SK-N-SH (cell line): ENCODE results near the gene MUC13. TPM values are rescaled to one million over a fixed set of nuclear protein-coding genes. Genes with fewer than 3 reads are reported as not detected.
"Not testable (repeated sequence)": the region's sequence is repeated elsewhere in the genome, so short reads cannot be mapped to it uniquely, and the experiment has no call there.

Source experiments
- CTCF ChIA-PET: fragments of 300-600, 350-600 bp; formaldehyde crosslinking; extraction: SDS; loops from one replicate; lab custom pipeline; 2021; lab: Yijun Ruan, JAX
- POLR2A ChIA-PET: fragments of 350-600 bp; sonication (Branson Sonifier 250); formaldehyde crosslinking; extraction: SDS; loops from one replicate; lab custom pipeline; 2020; ENCODE audit warnings: antibody characterized with exemption, inconsistent platforms; lab: Yijun Ruan, JAX
- DNase-seq: peaks from one replicate; pipeline ENCODE4 v3.0.0; 2012
- H2AFZ ChIP-seq: fragments of 200-600 bp; sonication (generic); 2 replicates; pipeline ENCODE4 v1.8.1; 2016; ENCODE audit warnings: antibody characterized with exemption, mild to moderate bottlenecking, low read depth
- H3F3A ChIP-seq: fragments of 200-600 bp; sonication (generic); replicated peaks from 2 replicates; pipeline ENCODE3; 2016; ENCODE audit warnings: antibody characterized with exemption, mild to moderate bottlenecking; ENCODE audit not compliant: insufficient read depth
- H3K27ac ChIP-seq, 2 experiments: fragments of 200-500 bp in 1 of 2; fragments of 200-600 bp in 1 of 2; sonication (Bioruptor generic) in 1 of 2; sonication (generic), shearing (Covaris generic) in 1 of 2; 2 replicates each; pipeline versions ENCODE4 v1.5.1 to v1.6.1; 2014 to 2016; ENCODE audit warnings: low read depth in 2 of 2, inconsistent platforms in 1 of 2, low read length in 1 of 2, mild to moderate bottlenecking in 1 of 2, mixed read lengths in 1 of 2
- H3K27me3 ChIP-seq: fragments of 200-600 bp; sonication (generic), shearing (Covaris generic); 2 replicates; pipeline ENCODE4 v1.6.1; 2016; ENCODE audit warnings: mixed run types; ENCODE audit not compliant: insufficient read depth
- H3K36me3 ChIP-seq, 2 experiments: fragments of 200-500 bp in 1 of 2; fragments of 200-600 bp in 1 of 2; sonication (Bioruptor generic) in 1 of 2; sonication (generic) in 1 of 2; replicated peaks in 1 of 2; 2 replicates each; pipeline versions ENCODE3 to v1.5.1; 2014 to 2016; ENCODE audit warnings: low read length in 1 of 2, mild to moderate bottlenecking in 1 of 2; ENCODE audit not compliant: insufficient read depth in 2 of 2, control insufficient read depth in 1 of 2
- H3K4me1 ChIP-seq, 2 experiments: fragments of 200-500 bp in 1 of 2; fragments of 200-600 bp in 1 of 2; sonication (Bioruptor generic) in 1 of 2; sonication (generic), shearing (Covaris generic) in 1 of 2; 2 replicates each; pipeline versions ENCODE4 v1.5.1 to v1.6.1; 2014 to 2016; ENCODE audit warnings: low read depth in 1 of 2, low read length in 1 of 2, mixed run types in 1 of 2; ENCODE audit not compliant: insufficient read depth in 2 of 2, control insufficient read depth in 1 of 2
- H3K4me2 ChIP-seq: fragments of 200-600 bp; sonication (generic), shearing (Covaris generic); 2 replicates; pipeline ENCODE4 v1.6.1; 2017; ENCODE audit warnings: mixed run types
- H3K4me3 ChIP-seq, 2 experiments: fragments of 200-500 bp in 1 of 2; fragments of 200-600 bp in 1 of 2; sonication (Bioruptor generic) in 1 of 2; sonication (generic), shearing (Covaris generic) in 1 of 2; 2 replicates each; pipeline versions ENCODE4 v1.5.1 to v1.8.1; 2014 to 2016; ENCODE audit warnings: low read depth in 2 of 2, inconsistent platforms in 1 of 2, low read length in 1 of 2, mild to moderate bottlenecking in 1 of 2, mixed read lengths in 1 of 2, moderate library complexity in 1 of 2
- H3K79me2 ChIP-seq: fragments of 200-600 bp; sonication (generic); 2 replicates; pipeline ENCODE4 v1.8.1; 2017; ENCODE audit warnings: mild to moderate bottlenecking; ENCODE audit not compliant: insufficient read depth
- H3K9ac ChIP-seq: fragments of 200-600 bp; sonication (generic); 2 replicates; pipeline ENCODE4 v1.6.1; 2017; ENCODE audit warnings: mixed run types
- H3K9me2 ChIP-seq: fragments of 200-600 bp; sonication (generic); 2 replicates; pipeline ENCODE4 v1.6.1; 2017; ENCODE audit warnings: mixed run types
- H3K9me3 ChIP-seq: fragments of 200-600 bp; sonication (generic); 2 replicates; pipeline ENCODE4 v1.6.1; 2017; ENCODE audit warnings: mixed run types, mild to moderate bottlenecking, moderate library complexity
- H4K20me1 ChIP-seq: fragments of 200-600 bp; sonication (generic); 2 replicates; pipeline ENCODE4 v1.6.1; 2017; ENCODE audit warnings: mild to moderate bottlenecking, mixed run types; ENCODE audit not compliant: insufficient read depth
- CHD2 ChIP-seq: fragments of 150-350 bp; IDR thresholded peaks from 2 replicates; pipeline ENCODE4 v1.6.1; 2018; ENCODE audit warnings: low read length; ENCODE audit not compliant: partially characterized antibody
- ELF1 ChIP-seq: IDR thresholded peaks from 2 replicates; pipeline ENCODE4 v1.4.0; 2012
- FOXJ3 ChIP-seq: sonication (generic); formaldehyde crosslinking; IDR thresholded peaks from 2 replicates; pipeline ENCODE4 v1.5.1; 2020; ENCODE audit warnings: mild to moderate bottlenecking, missing genetic modification reagents
- FOXM1 ChIP-seq: IDR thresholded peaks from 2 replicates; pipeline ENCODE4 v1.4.0; 2012; ENCODE audit warnings: low read depth, mild to moderate bottlenecking
- JUND ChIP-seq: IDR thresholded peaks from 2 replicates; pipeline ENCODE4 v1.4.0; 2012
- MAX ChIP-seq: IDR thresholded peaks from 2 replicates; pipeline ENCODE4 v1.4.0; 2012; ENCODE audit warnings: low read depth
- MEF2A ChIP-seq: IDR thresholded peaks from 2 replicates; pipeline ENCODE4 v1.4.0; 2012; ENCODE audit warnings: low read depth, borderline replicate concordance
- NRF1 ChIP-seq: IDR thresholded peaks from 2 replicates; pipeline ENCODE4 v1.6.1; 2012; ENCODE audit warnings: low read depth, mild to moderate bottlenecking, low read length
- RFX5 ChIP-seq: IDR thresholded peaks from 2 replicates; pipeline ENCODE4 v1.6.1; 2012; ENCODE audit warnings: mild to moderate bottlenecking, improper control_type of control experiment, low read length
- RXRA ChIP-seq: IDR thresholded peaks from 2 replicates; pipeline ENCODE4 v1.4.0; 2012; ENCODE audit warnings: low read depth, mild to moderate bottlenecking, borderline replicate concordance
- SMC3 ChIP-seq: IDR thresholded peaks from 2 replicates; pipeline ENCODE4 v1.6.1; 2012; ENCODE audit warnings: low read depth, low read length, improper control_type of control experiment
- TEAD4 ChIP-seq: IDR thresholded peaks from 2 replicates; pipeline ENCODE4 v1.4.0; 2012; ENCODE audit warnings: mild to moderate bottlenecking, borderline replicate concordance; ENCODE audit not compliant: insufficient read depth
- ZBTB33 ChIP-seq: IDR thresholded peaks from 2 replicates; pipeline ENCODE4 v1.4.0; 2012; ENCODE audit warnings: low read depth, borderline replicate concordance
- WGBS: methylation state at CpG from one replicate; pipeline ENCODE4 v1.1.6; 2017; ENCODE audit warnings: low lambda C conversion rate; 5-methylcytosine and 5-hydroxymethylcytosine counted together
- polyA plus RNA-seq, 3 experiments: library from polyadenylated mRNA; depleted of rRNA; stranded (reverse); fragments of >200 nt; gene quantifications; 2 replicates each; pipeline ENCODE4 v1.2.3, GENCODE V29; 2012
- TF ChIP-seq, protein P1 (sequence below): IDR thresholded peaks from 2 replicates; pipeline ENCODE4 v1.4.0; 2012; ENCODE audit warnings: low read depth, borderline replicate concordance
- TF ChIP-seq, protein P2 (sequence below): IDR thresholded peaks from 2 replicates; pipeline ENCODE4 v1.6.1; 2012; ENCODE audit warnings: mild to moderate bottlenecking, low read depth, low read length, moderate library complexity
- TF ChIP-seq, protein P3 (sequence below): fragments of 150-350 bp; IDR thresholded peaks from 2 replicates; pipeline ENCODE4 v1.6.1; 2017; ENCODE audit warnings: antibody characterized with exemption, low read length, low read depth, borderline replicate concordance

Gene MUC13
- polyA plus RNA-seq, 1 of the 3 experiments (the other 2 are of a cell fraction) = not detected

DNA sequence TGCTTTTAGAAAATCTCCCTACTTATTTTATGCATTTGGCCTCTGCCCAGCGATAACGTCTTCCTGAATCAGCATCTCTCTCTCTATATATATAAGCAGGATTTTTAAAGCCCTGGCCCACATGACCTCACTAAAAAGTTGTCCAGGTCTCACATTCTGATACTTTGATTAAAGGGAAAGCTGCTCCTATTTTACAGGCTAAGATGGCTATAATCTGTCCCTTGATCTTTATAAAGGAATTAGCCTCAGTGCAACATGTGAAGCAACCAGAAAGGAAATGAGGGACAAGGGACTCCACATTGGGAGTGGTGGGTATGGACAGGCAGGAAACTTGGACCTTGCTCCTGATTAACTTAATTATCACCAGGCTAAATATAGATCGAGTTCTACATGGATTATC, 25.6 kb upstream of the MUC13 start:
- Histone ChIP-seq H3F3A (no peaks in the 10 kb centered on the region), H3K4me2 (no peak overlapping the region), H2AFZ (no peak overlapping the region), H3K9me3 (no peaks in the 10 kb centered on the region), H3K4me3 (no peak overlapping the region), H3K36me3 (no peaks in the 10 kb centered on the region), H3K27me3 (no peaks in the 10 kb centered on the region), H3K9me2 (no peaks in the 10 kb centered on the region), H4K20me1 (no peaks in the 10 kb centered on the region), H3K27ac (no peak overlapping the region), H3K9ac (no peak overlapping the region), H3K4me1 (peaks cover 0 to 2% of the 10 kb centered on the region in 2 experiments; a peak in 1 of 4 replicates), H3K79me2 (no peaks in the 10 kb centered on the region)
- DNase-seq = no peak
- TF ChIP-seq, protein P1, sequence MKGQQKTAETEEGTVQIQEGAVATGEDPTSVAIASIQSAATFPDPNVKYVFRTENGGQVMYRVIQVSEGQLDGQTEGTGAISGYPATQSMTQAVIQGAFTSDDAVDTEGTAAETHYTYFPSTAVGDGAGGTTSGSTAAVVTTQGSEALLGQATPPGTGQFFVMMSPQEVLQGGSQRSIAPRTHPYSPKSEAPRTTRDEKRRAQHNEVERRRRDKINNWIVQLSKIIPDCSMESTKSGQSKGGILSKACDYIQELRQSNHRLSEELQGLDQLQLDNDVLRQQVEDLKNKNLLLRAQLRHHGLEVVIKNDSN = no peak
- TF ChIP-seq SMC3 = no peak
- TF ChIP-seq FOXM1 = no peak
- TF ChIP-seq, protein P2, sequence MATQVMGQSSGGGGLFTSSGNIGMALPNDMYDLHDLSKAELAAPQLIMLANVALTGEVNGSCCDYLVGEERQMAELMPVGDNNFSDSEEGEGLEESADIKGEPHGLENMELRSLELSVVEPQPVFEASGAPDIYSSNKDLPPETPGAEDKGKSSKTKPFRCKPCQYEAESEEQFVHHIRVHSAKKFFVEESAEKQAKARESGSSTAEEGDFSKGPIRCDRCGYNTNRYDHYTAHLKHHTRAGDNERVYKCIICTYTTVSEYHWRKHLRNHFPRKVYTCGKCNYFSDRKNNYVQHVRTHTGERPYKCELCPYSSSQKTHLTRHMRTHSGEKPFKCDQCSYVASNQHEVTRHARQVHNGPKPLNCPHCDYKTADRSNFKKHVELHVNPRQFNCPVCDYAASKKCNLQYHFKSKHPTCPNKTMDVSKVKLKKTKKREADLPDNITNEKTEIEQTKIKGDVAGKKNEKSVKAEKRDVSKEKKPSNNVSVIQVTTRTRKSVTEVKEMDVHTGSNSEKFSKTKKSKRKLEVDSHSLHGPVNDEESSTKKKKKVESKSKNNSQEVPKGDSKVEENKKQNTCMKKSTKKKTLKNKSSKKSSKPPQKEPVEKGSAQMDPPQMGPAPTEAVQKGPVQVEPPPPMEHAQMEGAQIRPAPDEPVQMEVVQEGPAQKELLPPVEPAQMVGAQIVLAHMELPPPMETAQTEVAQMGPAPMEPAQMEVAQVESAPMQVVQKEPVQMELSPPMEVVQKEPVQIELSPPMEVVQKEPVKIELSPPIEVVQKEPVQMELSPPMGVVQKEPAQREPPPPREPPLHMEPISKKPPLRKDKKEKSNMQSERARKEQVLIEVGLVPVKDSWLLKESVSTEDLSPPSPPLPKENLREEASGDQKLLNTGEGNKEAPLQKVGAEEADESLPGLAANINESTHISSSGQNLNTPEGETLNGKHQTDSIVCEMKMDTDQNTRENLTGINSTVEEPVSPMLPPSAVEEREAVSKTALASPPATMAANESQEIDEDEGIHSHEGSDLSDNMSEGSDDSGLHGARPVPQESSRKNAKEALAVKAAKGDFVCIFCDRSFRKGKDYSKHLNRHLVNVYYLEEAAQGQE = no peak
- TF ChIP-seq MEF2A = no peak
- no peak for TF ChIP-seq CHD2
- TF ChIP-seq, protein P3, sequence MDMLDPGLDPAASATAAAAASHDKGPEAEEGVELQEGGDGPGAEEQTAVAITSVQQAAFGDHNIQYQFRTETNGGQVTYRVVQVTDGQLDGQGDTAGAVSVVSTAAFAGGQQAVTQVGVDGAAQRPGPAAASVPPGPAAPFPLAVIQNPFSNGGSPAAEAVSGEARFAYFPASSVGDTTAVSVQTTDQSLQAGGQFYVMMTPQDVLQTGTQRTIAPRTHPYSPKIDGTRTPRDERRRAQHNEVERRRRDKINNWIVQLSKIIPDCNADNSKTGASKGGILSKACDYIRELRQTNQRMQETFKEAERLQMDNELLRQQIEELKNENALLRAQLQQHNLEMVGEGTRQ = no peak
- no peak for TF ChIP-seq RFX5
- TF ChIP-seq FOXJ3 = no peak
- no peak for TF ChIP-seq RXRA
- no peak for TF ChIP-seq MAX
- no peak for TF ChIP-seq ELF1
- TF ChIP-seq NRF1 = no peak
- TF ChIP-seq JUND = no peak
- TF ChIP-seq ZBTB33 = no peak
- no peak for TF ChIP-seq TEAD4
- 78% methylated on average over 3 of the region's 3 CpGs for WGBS
- ChIA-PET POLR2A (no interaction called here), CTCF (no interaction called here)

- H2AFZ ChIP-seq, POLR2A ChIA-PET, H3K27ac ChIP-seq, DNase-seq, H4K20me1 ChIP-seq, H3K27me3 ChIP-seq, H3K9ac ChIP-seq, H3K4me3 ChIP-seq, H3K9me2 ChIP-seq, H3F3A ChIP-seq, H3K79me2 ChIP-seq, H3K36me3 ChIP-seq, H3K4me2 ChIP-seq, H3K4me1 ChIP-seq, H3K9me3 ChIP-seq: not testable (repeated sequence)
- 85% methylated on average over 3 of the region's 4 CpGs for WGBS
- CTCF ChIA-PET = interaction anchor here (0.6 kb wide), 1 partner anchor 25 kb away, joined by 3 read pairs; no protein-coding TSS in a partner anchor
These were observed 23.4 kb upstream of the MUC13 start for GRCh38 chr3:124957951-124958350.
